HG03378 (cell line): Measurements from ENCODE around the gene HSPA1L.
A peak's percentile ranks its signal among the peaks of the same experiment; 100 is the strongest.
"Not testable (repeated sequence)": the region's sequence is repeated elsewhere in the genome, so short reads cannot be mapped to it uniquely, and the experiment has no call there.

Experiments
- ATAC-seq: cut with Tn5 transposase; IDR thresholded peaks from one replicate; pipeline ENCODE4 v1.9.1; 2021; ENCODE audit warnings: mild to moderate bottlenecking, moderate library complexity; ENCODE audit not compliant: unreplicated experiment

HSPA1L gene

DNA sequence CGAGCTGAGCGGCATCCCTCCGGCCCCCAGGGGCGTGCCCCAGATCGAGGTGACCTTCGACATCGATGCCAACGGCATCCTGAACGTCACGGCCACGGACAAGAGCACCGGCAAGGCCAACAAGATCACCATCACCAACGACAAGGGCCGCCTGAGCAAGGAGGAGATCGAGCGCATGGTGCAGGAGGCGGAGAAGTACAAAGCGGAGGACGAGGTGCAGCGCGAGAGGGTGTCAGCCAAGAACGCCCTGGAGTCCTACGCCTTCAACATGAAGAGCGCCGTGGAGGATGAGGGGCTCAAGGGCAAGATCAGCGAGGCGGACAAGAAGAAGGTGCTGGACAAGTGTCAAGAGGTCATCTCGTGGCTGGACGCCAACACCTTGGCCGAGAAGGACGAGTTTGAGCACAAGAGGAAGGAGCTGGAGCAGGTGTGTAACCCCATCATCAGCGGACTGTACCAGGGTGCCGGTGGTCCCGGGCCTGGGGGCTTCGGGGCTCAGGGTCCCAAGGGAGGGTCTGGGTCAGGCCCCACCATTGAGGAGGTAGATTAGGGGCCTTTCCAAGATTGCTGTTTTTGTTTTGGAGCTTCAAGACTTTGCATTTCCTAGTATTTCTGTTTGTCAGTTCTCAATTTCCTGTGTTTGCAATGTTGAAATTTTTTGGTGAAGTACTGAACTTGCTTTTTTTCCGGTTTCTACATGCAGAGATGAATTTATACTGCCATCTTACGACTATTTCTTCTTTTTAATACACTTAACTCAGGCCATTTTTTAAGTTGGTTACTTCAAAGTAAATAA lies 2.2 kb upstream of the HSPA1L start:
- not testable (repeated sequence) for ATAC-seq

DNA sequence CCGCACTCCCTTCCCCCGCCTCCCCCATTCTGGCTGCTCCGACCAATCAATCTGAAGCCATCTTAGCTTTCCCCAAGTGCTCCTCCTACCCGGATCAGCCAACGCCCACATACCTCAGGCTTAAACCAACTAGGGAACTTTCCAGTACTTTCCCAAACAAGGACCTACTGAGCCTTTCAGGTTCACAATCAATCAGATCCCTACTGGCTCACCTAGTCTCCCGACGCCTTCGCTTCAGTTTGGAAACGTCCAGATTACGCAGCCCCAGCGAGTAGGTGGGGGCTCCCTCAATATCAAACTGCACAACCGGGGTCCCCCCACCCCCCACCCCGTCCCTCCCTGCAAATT lies 432 bp downstream of the HSPA1L start:
- ATAC-seq = peak; percentile 34

DNA sequence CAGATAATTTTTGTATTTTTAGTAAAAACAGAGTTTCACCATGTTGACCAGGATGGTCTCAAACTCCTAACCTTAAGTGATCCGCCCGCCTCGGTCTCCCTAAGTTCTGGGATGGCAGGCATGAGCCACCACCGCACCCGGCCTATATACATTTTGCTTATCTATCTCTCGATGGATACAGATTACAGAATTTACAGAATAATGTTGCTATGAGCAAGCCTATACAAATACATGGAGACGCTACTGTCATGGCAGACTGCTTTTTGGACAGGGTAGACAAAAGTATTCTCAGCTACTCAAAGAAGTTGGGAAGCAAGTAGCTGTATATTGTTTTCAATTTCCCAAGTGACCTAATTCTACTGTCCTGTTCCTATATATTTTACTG lies 1.6 kb downstream of the HSPA1L start:
- ATAC-seq = no peak

DNA sequence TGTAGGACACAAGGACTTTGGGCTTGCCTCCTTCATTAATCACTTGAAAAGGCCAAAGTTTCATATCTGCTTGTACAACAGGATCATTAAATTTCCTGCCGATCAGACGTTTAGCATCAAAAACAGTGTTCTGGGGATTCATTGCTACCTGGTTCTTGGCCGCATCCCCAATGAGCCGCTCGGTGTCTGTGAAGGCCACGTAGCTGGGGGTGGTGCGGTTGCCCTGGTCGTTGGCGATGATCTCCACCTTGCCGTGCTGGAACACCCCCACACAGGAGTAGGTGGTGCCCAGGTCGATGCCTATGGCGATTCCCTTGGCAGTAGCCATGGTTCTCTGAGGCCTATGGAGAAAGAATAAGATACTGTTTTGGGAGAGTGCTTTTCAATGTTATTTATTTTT lies 3.4 kb downstream of the HSPA1L start:
- ATAC-seq = no peak

DNA sequence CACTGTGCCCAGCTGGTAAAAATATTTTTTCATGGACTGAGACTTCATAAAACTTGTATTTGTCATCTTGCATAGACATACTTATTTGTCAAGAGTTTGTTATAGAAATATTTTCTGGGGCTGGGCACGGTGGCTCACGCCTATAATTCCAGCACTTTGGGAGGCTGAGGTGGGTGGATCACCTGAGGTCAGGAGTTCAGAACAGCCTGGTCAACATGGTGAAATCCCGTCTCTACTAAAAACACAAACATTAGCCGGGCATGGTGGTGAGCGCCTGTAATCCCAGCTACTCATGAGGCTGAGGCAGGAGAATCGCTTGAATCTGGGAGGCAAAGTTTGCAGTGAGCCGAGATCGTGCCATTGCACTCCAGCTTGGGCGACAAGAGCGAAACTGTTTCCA lies 6.5 kb downstream of the HSPA1L start:
- not testable (repeated sequence) for ATAC-seq

DNA sequence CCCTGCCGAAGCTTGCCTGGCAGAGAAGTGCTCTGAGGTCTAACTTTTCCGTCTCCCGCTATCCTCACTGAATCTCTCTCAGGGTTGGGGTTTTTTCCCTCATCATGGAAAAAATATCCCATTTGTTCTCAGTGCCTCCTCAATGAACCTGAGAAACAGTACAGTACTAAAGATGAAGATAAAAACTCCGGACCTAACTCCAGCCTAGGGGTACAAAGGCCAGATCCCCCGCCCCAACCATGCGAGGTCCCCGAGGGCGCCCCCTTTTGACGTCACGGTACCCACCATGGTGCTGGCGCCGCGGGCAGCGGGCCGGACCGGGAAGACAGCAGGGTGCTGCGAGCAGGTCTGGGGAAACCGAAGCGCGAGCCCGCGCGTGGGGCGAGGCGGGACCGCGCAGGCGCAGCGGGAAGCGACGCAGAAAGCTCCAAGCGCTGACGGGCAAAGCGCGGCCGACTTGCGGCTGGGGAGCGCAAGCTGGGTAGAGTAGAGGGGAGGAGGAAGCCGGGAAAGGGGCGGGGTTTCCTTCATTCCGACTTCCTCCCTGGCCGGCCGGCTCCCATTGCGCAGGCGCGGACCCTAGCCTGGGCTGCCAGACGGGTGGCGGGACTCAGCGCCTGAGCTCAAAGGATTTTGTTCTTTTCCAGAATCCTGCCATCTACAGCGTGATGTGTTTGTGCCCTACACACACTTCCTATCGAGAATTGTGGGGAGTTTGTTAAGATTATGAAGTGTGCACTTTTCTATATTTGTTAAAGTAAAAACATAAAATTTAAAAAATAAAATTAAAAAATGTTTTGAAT lies 8.4 kb downstream of the HSPA1L start, which contains the start of gene LSM2:
Gene LSM2 (minus strand): TSS at position 497 of the 803 bp plus-strand sequence. CDS start 209 bp downstream, at position 288.
- ATAC-seq = peak; percentile 56

DNA sequence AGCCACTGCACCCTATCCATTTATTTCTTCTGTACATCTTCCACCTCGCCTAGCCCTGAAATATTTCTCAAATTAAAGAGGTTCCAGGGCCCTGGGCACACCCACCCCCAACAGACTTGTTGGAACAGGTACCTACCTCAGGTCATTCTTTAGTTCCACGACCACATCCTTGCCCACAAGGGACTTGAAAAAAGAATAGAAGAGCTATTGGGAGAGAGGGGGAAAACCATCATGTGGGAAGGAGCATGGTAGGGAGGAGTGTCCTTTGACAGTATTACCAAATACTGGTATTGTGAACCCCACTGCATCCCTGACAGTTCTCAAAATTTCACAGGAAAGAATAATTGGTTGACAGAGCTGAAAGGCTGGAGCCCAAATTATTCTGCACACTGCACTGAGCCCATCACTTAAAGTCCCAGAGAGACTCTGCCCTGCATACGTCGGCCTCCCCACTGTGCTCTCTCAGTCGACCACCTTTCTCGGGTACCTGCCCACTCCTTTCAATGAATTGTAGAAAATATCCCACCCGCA lies 9.1 kb downstream of the HSPA1L start:
- ATAC-seq = no peak

DNA sequence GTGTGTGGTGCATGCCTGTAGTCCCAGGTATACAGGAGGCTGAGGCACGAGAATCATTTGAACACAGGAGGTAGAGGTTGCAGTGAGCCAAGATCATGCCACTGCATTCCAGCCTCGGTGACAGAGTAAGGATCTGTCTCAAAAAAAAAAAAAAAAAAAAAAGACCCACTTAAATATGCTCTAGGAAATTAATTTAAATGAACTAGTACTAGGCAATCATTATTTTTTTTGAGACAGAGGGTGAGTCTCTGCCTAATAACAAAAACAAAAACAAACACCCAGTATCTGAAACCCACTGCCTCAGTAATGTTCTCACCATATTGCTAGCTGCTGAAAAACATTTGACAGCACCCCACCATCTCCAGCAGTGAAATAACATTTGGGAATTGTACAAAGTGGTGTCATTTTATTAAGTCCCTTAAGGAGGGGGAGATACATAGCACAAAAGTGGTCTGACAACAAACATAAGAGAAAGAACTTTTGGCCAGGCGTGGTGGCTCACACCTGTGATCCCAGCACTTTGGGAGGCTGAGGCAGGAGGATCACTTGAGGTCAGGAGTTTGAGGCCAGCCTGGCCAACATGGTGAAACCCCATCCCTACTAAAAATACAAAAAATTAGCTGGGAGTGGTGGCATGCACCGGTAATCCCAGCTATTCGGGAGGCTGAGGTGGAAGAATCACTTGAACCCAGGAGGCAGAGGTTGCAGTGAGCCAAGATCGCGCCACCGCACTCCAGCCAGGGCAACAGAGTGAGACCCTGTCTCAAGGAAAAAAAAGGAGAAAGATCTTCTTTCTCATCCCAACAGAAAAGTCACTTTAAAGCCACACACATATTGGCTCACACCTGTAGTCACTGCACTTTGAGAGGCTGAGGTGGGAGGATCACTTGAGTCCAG lies 13.8 kb downstream of the HSPA1L start:
- ATAC-seq = not testable (repeated sequence)

DNA sequence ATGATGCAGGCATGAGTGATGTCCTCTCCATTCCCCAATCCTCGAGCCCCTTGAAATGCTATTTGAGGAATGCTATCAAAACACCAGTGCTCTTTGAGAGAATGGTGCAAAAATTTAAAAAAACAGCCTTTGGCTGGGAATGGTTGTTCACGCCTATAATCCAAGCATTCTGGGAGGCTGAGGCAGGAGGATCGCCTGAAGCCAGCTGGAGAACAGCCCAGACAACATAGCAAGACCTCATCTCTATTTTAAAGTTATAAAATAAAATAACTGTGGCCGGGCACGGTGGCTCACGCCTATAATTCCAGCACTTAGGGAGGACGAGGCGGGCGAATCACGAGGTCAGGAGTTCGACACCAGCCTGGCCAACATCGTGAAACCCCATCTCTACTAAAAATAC lies 15.3 kb downstream of the HSPA1L start:
- ATAC-seq = no peak

DNA sequence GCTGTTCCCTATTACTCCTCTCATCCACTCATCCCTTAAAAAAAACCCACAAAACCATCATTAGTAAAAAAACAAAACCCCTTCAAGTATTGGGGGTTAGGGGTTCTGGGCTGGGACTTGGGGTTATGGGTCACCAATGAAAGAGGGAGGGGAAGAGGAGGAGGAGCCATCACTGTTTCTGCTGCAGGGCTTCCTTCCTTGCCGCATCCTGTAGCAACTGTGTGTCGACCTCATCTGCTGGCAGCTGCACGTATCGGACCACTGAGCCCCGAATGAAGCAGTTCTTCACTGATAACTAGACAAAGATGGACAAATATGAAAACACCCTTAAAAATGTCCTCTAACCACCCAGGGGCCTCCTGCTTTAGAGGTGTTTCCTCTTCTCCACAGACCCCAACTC lies 17.5 kb downstream of the HSPA1L start:
- ATAC-seq = no peak

DNA sequence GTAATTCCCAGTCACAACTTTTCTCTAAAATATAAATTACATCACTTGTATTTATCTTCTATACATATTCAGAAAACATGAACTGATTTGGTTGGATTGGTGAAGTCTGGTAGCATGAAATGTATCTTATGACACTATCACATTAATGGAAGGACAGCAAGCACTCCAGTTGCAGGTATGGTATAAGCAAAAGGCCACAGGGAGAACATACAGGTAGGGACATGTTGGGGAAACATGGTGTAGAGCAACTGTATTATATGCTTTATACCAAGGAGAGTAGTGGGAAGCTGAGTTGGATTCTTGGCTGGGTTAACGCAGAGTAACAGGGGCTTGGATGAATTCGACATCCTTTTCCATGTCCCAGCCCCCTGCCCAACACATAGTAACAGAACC lies 18.1 kb downstream of the HSPA1L start:
- no peak for ATAC-seq

DNA sequence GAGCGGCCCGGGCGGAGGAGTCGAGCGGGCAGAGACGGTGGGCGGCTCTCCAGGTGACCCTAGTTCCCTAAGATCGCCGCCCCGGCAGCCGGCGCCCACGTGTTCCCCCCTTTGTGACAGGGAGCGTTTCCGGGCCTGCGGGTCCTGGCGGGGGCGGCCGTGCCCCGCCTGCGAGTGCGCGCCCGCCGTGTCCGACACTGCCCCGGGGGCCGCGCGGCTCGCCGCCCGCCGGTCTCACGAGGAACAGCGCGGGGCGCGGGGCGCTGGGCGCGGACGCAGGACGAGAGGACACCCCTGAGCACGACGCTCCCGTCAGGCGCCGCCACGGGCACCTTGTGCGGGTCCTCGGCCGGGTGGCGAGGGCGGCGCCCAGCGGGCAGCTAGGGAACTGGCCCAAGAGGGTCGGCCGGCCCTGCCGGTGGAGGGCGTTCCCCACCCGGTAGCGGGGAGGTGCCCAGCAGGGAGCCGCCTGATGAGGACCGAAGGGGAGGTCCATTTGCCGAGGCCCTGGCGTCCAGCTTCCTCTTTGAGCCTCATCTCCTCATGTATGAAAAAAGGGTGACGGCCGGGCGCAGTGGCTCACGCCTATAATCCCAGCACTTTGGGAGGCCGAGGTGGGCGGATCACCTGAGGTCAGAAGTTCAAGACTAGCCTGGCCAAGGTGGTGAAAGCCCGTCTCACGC lies 19.3 kb downstream of the HSPA1L start, which contains the start of gene VARS1:
Gene VARS1 (minus strand): TSS at position 137 of the 683 bp plus-strand sequence. CDS start 535 bp downstream, outside the sequence.
- peak; percentile 45 for ATAC-seq

DNA sequence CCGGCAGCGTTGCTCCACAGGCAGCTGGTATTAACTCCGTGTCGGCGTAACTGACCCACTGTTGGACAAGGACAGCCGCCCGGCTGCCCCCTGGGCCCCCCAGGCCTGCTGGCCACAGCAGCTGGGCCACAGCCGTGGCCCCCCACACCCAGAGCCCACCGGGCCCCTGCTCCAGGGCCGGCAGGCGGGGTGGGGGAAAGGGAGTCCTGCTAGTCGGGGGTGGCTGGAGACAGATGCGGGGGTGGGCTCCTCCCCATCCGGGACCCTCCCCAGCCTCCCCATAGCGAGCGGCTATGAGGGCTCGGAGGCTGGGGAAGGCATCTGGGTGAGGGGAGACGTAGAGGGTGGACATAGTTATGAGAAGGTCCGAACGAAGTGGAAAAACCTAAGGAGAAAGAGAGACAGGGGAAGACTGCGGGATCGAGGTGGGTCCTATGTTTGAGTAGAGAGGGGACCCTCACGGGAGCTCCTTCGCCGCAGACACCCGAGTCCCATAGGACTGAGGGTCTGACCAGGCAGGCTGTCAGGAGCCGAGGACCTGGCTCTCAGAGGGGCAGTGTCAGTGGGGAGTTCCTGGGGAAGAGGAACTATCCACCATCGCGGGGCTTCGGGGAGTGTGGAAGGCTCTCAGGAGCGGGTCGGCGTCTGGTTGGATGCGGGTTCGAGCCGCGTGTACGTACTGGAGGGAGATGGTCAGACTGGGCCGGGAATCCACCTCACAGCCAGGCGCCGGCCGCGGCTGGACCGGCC lies 20.0 kb downstream of the HSPA1L start:
- ATAC-seq = no peak

DNA sequence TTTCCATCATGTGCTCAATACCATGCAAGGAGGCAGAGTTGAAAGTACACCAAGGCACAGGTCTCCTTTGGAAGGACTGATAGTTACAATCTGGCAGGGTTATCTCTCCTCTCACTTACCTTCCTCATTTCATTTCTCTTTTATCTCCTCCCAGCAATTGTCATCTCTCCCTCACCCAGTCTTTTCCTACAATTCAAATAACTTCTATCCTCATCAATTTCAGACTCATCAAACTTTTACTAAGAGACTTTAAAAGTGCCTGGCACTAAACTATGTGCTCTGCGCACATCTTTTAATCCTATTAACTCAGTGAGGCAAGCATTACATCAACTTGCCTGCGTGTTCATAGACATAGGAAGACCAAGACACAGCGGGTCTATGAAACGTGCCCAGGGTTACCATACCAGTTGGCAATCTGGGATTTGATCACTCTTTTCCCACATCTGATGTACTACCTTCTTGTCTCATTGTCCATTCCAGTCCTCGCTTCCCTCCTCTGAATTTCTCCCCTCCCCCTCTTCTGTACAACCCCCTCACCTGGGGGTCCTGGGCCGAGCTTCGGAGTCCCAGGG lies 20.7 kb downstream of the HSPA1L start:
- no peak for ATAC-seq

DNA sequence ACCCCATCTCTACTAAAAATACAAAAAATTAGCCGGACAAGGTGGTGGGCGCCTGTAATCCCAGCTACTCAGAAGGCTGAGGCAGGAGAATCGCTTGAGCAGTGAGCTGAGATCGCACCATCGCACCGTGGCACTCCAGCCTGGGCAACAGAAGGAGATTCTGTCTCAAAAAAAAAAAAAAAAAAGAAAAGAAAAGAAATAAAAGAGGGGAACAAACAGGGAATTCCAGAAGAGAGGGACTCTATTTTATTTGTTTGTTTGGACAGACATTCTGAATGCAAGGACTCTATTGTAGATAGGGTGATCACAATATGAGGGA lies 21.2 kb downstream of the HSPA1L start:
- not testable (repeated sequence) for ATAC-seq

DNA sequence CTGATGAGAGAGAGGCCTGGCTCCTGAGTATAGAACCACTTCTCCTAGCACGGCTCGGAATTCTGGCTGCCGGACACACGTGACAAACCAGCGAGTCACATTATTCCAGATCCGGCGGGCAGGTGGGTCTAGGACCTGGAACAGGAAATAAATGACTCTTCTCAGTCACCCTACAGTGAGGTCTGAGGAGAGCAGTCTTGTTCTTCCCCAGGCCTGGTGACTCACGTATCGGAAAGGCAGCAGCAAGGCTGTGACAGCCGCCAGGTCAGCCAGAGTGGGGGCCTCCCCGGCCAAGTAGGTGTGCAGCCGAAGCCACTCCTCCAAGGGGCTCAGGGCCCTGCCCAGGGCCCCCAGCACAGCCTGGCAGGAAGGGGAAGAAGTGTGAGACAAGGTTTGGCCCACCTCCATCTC lies 22.3 kb downstream of the HSPA1L start:
- ATAC-seq = no peak

DNA sequence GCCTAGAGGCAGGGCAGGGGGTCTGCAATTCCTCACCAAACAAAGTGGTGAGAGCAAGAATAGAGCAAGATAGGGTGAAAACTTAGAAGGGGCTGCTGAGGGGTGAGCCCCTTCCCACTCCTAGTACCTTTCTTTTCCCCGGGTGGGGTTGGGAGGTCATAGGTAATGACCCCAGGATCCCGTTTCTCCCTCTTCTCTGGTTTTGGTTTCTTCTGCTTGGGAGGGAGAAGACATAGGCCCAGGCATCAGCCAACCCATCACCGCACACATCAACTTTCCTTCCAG lies 23.1 kb downstream of the HSPA1L start:
- no peak for ATAC-seq

DNA sequence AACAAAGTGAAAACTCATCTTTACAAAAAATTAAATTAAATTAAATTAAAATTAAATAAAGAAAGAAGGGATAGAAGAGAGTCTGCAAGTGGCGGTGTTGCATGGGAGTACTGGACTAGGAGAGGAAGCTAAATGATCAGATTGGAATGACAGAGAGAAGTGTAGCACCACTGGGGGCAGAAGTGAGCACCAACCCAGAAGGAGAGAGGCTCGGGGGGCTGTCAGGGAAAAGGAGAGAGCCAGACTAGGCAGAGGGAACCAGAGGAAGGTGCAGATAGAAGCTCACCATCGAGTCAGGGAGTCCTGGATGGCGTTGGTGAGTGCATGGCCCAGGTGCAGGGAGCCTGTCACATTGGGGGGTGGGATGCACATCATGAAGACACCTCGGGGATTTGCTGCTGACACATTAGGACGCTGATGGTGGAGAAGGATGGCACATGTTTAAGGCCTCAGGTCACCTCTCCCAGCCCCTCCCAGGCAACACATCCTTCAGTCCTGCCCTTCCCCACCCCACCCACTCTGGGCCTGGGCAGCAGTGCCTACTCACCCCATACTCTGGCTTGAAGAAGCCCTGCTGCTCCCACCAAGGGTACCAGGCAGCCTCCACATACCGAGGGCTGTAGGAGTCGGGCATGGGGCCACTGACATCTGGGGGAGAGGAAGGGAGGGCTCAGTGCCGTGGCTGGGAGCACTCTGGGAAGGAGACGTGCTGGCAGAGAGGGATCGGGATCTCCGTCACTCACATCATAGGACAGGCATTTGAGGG lies 23.6 kb downstream of the HSPA1L start:
- ATAC-seq = no peak

DNA sequence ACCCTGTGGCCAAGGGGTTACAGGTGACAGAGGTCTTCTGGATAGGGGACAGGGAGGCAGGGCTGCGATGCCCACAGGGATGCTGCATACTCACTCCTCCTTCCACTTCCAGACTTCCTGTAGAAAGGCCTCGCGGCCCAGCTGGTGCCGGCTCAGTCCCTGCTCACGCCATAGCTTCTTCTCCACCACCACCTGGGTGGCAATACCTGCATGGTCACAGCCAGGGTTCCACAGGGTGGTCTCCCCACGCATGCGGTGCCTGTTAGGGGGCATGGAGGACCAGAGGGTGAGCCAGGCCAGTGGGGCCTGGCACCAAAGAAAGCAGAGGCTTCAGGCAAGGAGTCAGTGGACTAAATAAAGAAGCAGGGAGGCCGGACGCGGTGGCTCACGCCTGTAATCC lies 29.6 kb downstream of the HSPA1L start:
- ATAC-seq = no peak
